ENCODE data around the gene RNF20.

- TF ChIP-seq CTCF (conservative IDR thresholded peaks at IDR 0.05; ENCODE audit: low read depth, low read length): no peak
- TF ChIP-seq MXI1 (IDR thresholded peaks at IDR 0.05; ENCODE audit: borderline replicate concordance, low read depth, low read length): no peak
- no peak for TF ChIP-seq BHLHE40 (IDR thresholded peaks at IDR 0.05; ENCODE audit: low read depth, low read length)
- no peak for TF ChIP-seq RCOR1 (IDR thresholded peaks at IDR 0.05; ENCODE audit: insufficient replicate concordance, low read length)
- no peak for TF ChIP-seq MAFK (IDR thresholded peaks at IDR 0.05; ENCODE audit: low read depth, low read length)
- no peak for TF ChIP-seq POLR2A (IDR thresholded peaks at IDR 0.05; ENCODE audit: low read depth, low read length)
- TF ChIP-seq CHD1 (IDR thresholded peaks at IDR 0.05; ENCODE audit: low read depth, low read length): no peak
Measured at GRCh38 chr9:101514071-101514470, 19.6 kb upstream of the RNF20 start.

Data from IMR-90 (cell line).